Testis (tissue), 3 donors: ENCODE measurements around the gene ITSN2. TPM values are rescaled to one million over a fixed set of nuclear protein-coding genes. Genes with fewer than 3 reads are reported as not detected.

Source experiments
- DNase-seq: peaks from one replicate; pipeline ENCODE4 v3.0.0-alpha.2; 2019
- H3K27ac ChIP-seq, 2 donors: fragments of 200-600 bp; sonication (generic); one replicate each; pipeline ENCODE4 v1.5.1; 2019
- H3K27me3 ChIP-seq: fragments of 200-600 bp; sonication (generic); one replicate; pipeline ENCODE4 v1.5.1; 2019
- H3K36me3 ChIP-seq: fragments of 200-600 bp; sonication (generic); one replicate; pipeline ENCODE4 v1.5.1; 2017; ENCODE audit warnings: low read depth; ENCODE audit errors: missing control alignments
- H3K4me1 ChIP-seq: fragments of 200-600 bp; sonication (generic); one replicate; pipeline ENCODE4 v1.5.1; 2019
- H3K4me3 ChIP-seq, 2 donors: fragments of 200-600 bp; sonication (generic); one replicate each; pipeline ENCODE4 v1.5.1; 2017 to 2019
- H3K9me3 ChIP-seq: fragments of 200-600 bp; sonication (generic); one replicate; pipeline ENCODE4 v1.5.1; 2017
- CTCF ChIP-seq, 3 experiments: fragments of 450-650 bp in 2 of 3; fragments of 200-600 bp in 1 of 3; sonication (generic) in 1 of 3; IDR thresholded peaks; one replicate each; pipeline ENCODE4 v1.5.1; 2016 to 2019; ENCODE audit warnings: antibody characterized with exemption in 3 of 3, mild to moderate bottlenecking in 2 of 3, moderate library complexity in 1 of 3
- POLR2A ChIP-seq: fragments of 450-650 bp; IDR thresholded peaks from one replicate; pipeline ENCODE4 v1.6.1; 2017; ENCODE audit warnings: antibody characterized with exemption, mild to moderate bottlenecking, moderate library complexity
- WGBS, 2 donors: methylation state at CpG; one replicate each; pipeline ENCODE4 v1.1.5; 2018; 5-methylcytosine and 5-hydroxymethylcytosine counted together
- intact Hi-C: fragments of 100-400 bp; cut with DNase I; formaldehyde crosslinking; loops from one replicate; pipeline ENCODE4 v1.15.1; 2023; ENCODE audit warnings: low total_unique reads
- polyA plus RNA-seq: library from polyadenylated mRNA; stranded (reverse); fragments of 350-450 nt; fragmentation: Illumina TruSeq; extraction: RNeasy Lipid Tissue Mini Kit (QIAGEN cat#74804); gene quantifications from one replicate; pipeline ENCODE4 v1.2.3, GENCODE V29; 2014; ENCODE audit warnings: low read depth, low replicate concordance; ENCODE audit not compliant: insufficient read depth
- total RNA-seq, 2 donors: library from RNA; depleted of rRNA; stranded (reverse); fragments of >200 nt; gene quantifications; one replicate each; pipeline ENCODE4 v1.2.3, GENCODE V29; 2016

The ITSN2 gene
- total and polyA plus RNA-seq, 3 donors from 2014 or later, result 9.1 to 53.8 (median 43.4) TPM

DNA sequence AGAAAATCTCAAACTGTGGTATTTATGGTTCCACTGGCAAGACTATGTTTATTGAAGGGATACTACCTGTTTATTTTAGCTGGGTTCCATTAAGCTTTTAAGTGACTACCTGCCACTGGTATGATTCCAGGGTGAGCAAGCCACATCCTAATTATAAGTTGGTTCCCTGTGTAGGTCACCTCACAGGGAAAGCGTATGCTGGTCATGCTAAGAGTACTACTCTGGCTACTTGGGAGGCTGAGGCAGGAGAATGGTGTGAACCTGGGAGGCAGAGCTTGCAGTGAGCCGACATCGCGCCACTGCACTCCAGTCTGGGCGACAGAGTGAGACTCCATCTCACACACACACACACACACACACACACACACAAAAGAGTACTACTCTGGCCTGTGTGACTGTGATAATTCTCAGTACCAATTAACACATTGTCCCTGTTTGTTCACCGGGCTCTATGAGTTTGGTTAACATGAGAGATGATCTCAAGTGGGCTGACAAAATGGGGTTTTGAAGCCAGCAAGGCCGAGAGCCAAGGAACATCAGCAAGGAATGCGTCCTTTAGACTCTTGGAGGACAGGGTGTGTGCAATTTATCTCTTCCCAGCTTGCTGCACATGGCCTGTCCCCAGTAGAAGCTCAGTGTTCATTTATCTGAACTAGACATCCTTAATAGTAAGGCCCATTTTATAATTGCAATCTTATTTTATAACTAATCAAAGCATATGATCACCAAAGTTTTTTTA lies 15.2 kb upstream of the ITSN2 start:
- no peak for TF ChIP-seq CTCF (IDR thresholded peaks at IDR 0.05)
- TF ChIP-seq POLR2A, result no peak
- Histone ChIP-seq H3K27ac (no peak overlapping the region), H3K4me1 (no peaks in the 10 kb centered on the region), H3K36me3 (no peaks in the 10 kb centered on the region), H3K27me3 (no peaks in the 10 kb centered on the region), H3K4me3 (no peak overlapping the region), H3K9me3 (no peaks in the 10 kb centered on the region)
- intact Hi-C loops, result no loop called here
- 67 to 68% methylated on average over 7 to 8 of the region's 8 CpGs for WGBS, 2 donors
- DNase-seq, result no peak

GRCh38 chr2:24374301-24374700 lies 14.0 kb upstream of the ITSN2 start:
- WGBS, 2 donors, result 44 to 50% methylated on average over 3 of the region's 4 CpGs
- Histone ChIP-seq H3K4me1 (no peaks in the 10 kb centered on the region), H3K36me3 (no peaks in the 10 kb centered on the region), H3K27ac (no peak overlapping the region), H3K4me3 (no peak overlapping the region), H3K27me3 (no peaks in the 10 kb centered on the region), H3K9me3 (no peaks in the 10 kb centered on the region)
- no peak for DNase-seq
- intact Hi-C loops, result no loop called here
- TF ChIP-seq POLR2A (no peak), CTCF (IDR thresholded peaks at IDR 0.05) (no peak)

- Histone ChIP-seq H3K27ac (no peak overlapping the region), H3K4me3 (no peak overlapping the region), H3K27me3 (no peaks in the 10 kb centered on the region), H3K9me3 (no peaks in the 10 kb centered on the region), H3K36me3 (no peaks in the 10 kb centered on the region), H3K4me1 (no peaks in the 10 kb centered on the region)
- TF ChIP-seq POLR2A (no peak), CTCF (IDR thresholded peaks at IDR 0.05) (no peak)
- WGBS, 2 donors, result 81 to 82% methylated on average over 7 of the region's 7 CpGs
- no peak for DNase-seq
- intact Hi-C loops, result no loop called here
Observed at GRCh38 chr2:24372033-24372432, 11.7 kb upstream of the ITSN2 start.

GRCh38 chr2:24365826-24366225 lies 5.5 kb upstream of the ITSN2 start:
- Histone ChIP-seq H3K9me3 (no peaks in the 10 kb centered on the region), H3K36me3 (no peaks in the 10 kb centered on the region), H3K4me1 (peaks cover 16% of the 10 kb centered on the region), H3K27me3 (no peaks in the 10 kb centered on the region), H3K27ac (no peak overlapping the region), H3K4me3 (no peak overlapping the region)
- intact Hi-C loops, result no loop called here
- DNase-seq, result no peak
- 28 to 29% methylated on average over 5 of the region's 5 CpGs for WGBS, 2 donors
- TF ChIP-seq POLR2A (no peak), CTCF (IDR thresholded peaks at IDR 0.05) (no peak)

DNA sequence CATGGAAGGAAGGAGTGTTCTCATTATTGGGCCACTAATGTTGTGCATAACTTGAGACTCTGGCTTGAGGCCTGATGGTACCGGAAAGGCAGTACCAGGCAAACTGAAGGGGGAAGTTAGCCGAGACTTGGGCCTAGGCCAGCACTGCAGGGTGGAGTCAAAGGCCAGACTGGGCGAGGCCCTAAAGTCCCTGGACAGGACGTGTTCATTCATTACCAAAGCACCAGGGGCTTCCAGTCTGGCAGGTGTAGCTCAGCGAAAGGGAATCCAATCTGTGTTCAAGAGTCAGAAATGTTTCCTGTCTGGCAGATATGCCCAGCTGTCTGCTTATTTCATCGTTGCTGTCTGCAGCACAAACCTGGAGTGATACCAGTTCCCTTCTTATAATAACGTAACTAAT lies 4.7 kb upstream of the ITSN2 start:
- no peak for TF ChIP-seq POLR2A
- no peak for TF ChIP-seq CTCF (IDR thresholded peaks at IDR 0.05)
- H3K9me3 ChIP-seq, result no peaks in the 10 kb centered on the region
- H3K27ac ChIP-seq, result peak overlapping the region in 1 of 2 donors; percentile 19
- H3K36me3 ChIP-seq, result no peaks in the 10 kb centered on the region
- peak; percentile 67 for DNase-seq
- H3K4me3 ChIP-seq, result no peak overlapping the region
- H3K27me3 ChIP-seq, result no peaks in the 10 kb centered on the region
- intact Hi-C loops, result no loop called here
- WGBS, 2 donors, result 35 to 41% methylated on average over 4 to 7 of the region's 7 CpGs
- H3K4me1 ChIP-seq, result peaks cover 18% of the 10 kb centered on the region
